ENCODE measurements around the gene GDF15.

DNA sequence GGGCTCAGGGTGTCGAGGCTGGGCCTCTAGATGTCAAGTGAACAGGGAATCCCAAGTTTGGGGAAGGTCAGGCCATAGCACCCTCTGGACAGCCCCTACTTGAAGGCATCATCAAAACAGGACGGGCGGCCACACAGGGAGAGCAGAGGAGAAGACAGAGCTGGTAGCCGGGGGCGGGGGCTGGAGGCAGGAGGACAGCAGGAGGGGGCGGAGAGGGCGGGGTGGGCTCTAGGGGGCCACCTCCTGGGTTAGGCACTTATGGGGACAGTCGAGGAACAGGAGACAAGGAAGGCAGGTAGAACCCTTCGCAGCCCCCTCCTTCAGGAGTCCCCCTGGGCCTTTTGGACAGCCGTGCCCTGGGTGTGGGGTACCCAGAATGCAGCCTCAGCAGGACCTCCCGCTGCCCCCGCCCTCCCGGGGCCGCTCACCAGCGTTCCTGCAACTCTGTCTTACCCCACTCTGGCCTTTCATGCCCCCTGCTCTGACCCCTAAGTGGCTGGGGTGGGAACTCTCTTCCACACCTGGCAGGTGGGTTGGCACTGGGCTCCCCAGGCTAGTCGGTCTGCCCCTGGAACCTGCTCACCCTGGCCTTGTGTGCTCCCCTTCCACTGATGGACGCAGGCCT, 39.0 kb downstream of the GDF15 start:
- TF ChIP-seq, protein P1, sequence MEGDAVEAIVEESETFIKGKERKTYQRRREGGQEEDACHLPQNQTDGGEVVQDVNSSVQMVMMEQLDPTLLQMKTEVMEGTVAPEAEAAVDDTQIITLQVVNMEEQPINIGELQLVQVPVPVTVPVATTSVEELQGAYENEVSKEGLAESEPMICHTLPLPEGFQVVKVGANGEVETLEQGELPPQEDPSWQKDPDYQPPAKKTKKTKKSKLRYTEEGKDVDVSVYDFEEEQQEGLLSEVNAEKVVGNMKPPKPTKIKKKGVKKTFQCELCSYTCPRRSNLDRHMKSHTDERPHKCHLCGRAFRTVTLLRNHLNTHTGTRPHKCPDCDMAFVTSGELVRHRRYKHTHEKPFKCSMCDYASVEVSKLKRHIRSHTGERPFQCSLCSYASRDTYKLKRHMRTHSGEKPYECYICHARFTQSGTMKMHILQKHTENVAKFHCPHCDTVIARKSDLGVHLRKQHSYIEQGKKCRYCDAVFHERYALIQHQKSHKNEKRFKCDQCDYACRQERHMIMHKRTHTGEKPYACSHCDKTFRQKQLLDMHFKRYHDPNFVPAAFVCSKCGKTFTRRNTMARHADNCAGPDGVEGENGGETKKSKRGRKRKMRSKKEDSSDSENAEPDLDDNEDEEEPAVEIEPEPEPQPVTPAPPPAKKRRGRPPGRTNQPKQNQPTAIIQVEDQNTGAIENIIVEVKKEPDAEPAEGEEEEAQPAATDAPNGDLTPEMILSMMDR (IDR thresholded peaks at IDR 0.05), result no peak
- no peak for TF ChIP-seq EZH2 (IDR thresholded peaks at IDR 0.05; ENCODE audit: borderline replicate concordance, insufficient read depth, low read depth, low read length, poor library complexity, severe bottlenecking)
